WTC11 (cell line): ENCODE results near the gene PIANP. TPM values are rescaled to one million over a fixed set of nuclear protein-coding genes. Genes with fewer than 3 reads are reported as not detected.
A peak's percentile ranks its signal among the peaks of the same experiment; 100 is the strongest.

Source experiments
- ATAC-seq: fragments of 200-7000 bp; cut with Tn5 transposase; 2 replicates; pipeline ENCODE4 v1.10.0; 2021; ENCODE audit warnings: mild to moderate bottlenecking, moderate library complexity
- CTCF ChIA-PET: fragments of 300-600 bp; sonication (Branson Sonifier 250); formaldehyde crosslinking; loops from one replicate; lab custom pipeline; 2021; ENCODE audit warnings: antibody characterized with exemption; lab: Charles Lee
- POLR2A ChIA-PET: fragments of 350-600 bp; sonication (Branson Sonifier 250); formaldehyde crosslinking; loops from one replicate; lab custom pipeline; 2021; ENCODE audit warnings: antibody characterized with exemption; lab: Charles Lee
- DNase-seq: peaks from one replicate; pipeline ENCODE4 v3.0.0; 2021; ENCODE audit warnings: low spot score
- H3K27ac Mint-ChIP-seq: 2 replicates; pipeline ENCODE4 v1.8.0; 2021; ENCODE audit warnings: mixed read lengths
- H3K27me3 Mint-ChIP-seq: 2 replicates; pipeline ENCODE4 v1.8.0; 2021; ENCODE audit warnings: low read depth, mild to moderate bottlenecking, moderate library complexity, mixed read lengths
- H3K36me3 Mint-ChIP-seq: 2 replicates; pipeline ENCODE4 v1.8.0; 2021; ENCODE audit warnings: mixed read lengths
- H3K4me1 Mint-ChIP-seq: 2 replicates; pipeline ENCODE4 v1.8.0; 2022; ENCODE audit warnings: mixed read lengths
- H3K4me3 Mint-ChIP-seq: 2 replicates; pipeline ENCODE4 v1.8.0; 2021; ENCODE audit warnings: mild to moderate bottlenecking, moderate library complexity, mixed read lengths
- H3K9me3 Mint-ChIP-seq: 2 replicates; pipeline ENCODE4 v1.8.0; 2021; ENCODE audit warnings: mixed read lengths
- ESRRA ChIP-seq: sonication (generic); formaldehyde crosslinking; IDR thresholded peaks from 2 replicates; pipeline ENCODE4 v1.8.1; 2022; ENCODE audit warnings: mild to moderate bottlenecking, missing genetic modification reagents, borderline replicate concordance
- FOXJ3 ChIP-seq: sonication (generic); formaldehyde crosslinking; IDR thresholded peaks from 2 replicates; pipeline ENCODE4 v1.9.0; 2021; ENCODE audit warnings: missing genetic modification reagents, mild to moderate bottlenecking, borderline replicate concordance
- GTF2I ChIP-seq: fragments of 250-450 bp; sonication (Bioruptor Pico); conservative IDR thresholded peaks from 2 replicates; pipeline ENCODE4 v1.4.0; 2021; ENCODE audit warnings: mild to moderate bottlenecking
- IRF2 ChIP-seq: sonication (generic); formaldehyde crosslinking; IDR thresholded peaks from 2 replicates; pipeline ENCODE4 v1.8.0; 2022; ENCODE audit warnings: low read depth, missing genetic modification reagents, borderline replicate concordance
- MXD4 ChIP-seq: fragments of 250-450 bp; sonication (Bioruptor Pico); IDR thresholded peaks from 2 replicates; pipeline ENCODE4 v1.8.0; 2021; ENCODE audit warnings: mild to moderate bottlenecking, moderate library complexity, borderline replicate concordance
- MYBL2 ChIP-seq: sonication (generic); formaldehyde crosslinking; IDR thresholded peaks from 2 replicates; pipeline ENCODE4 v1.8.1; 2023; ENCODE audit warnings: mild to moderate bottlenecking, moderate library complexity, missing genetic modification reagents
- NR3C1 ChIP-seq: sonication (generic); formaldehyde crosslinking; conservative IDR thresholded peaks from 2 replicates; pipeline ENCODE4 v1.8.1; 2023; ENCODE audit warnings: low read depth, mild to moderate bottlenecking, missing genetic modification reagents
- RELA ChIP-seq: sonication (generic); formaldehyde crosslinking; IDR thresholded peaks from 2 replicates; pipeline ENCODE4 v1.8.1; 2022; ENCODE audit warnings: missing genetic modification reagents, mild to moderate bottlenecking, borderline replicate concordance
- SOX15 ChIP-seq: fragments of 250-450 bp; sonication (Bioruptor Pico); IDR thresholded peaks from 2 replicates; pipeline ENCODE4 v1.9.0; 2021; ENCODE audit warnings: mild to moderate bottlenecking
- TEAD1 ChIP-seq: sonication (generic); formaldehyde crosslinking; IDR thresholded peaks from 2 replicates; pipeline ENCODE4 v1.8.0; 2022; ENCODE audit warnings: mild to moderate bottlenecking, missing genetic modification reagents
- TEAD4 ChIP-seq: sonication (generic); formaldehyde crosslinking; IDR thresholded peaks from 2 replicates; pipeline ENCODE4 v1.8.0; 2022; ENCODE audit warnings: mild to moderate bottlenecking, missing genetic modification reagents
- ZMAT4 ChIP-seq: fragments of 250-450 bp; sonication (Bioruptor Pico); IDR thresholded peaks from 2 replicates; pipeline ENCODE4 v1.9.0; 2021; ENCODE audit warnings: mild to moderate bottlenecking
- ZNF232 ChIP-seq: sonication (generic); formaldehyde crosslinking; IDR thresholded peaks from 2 replicates; pipeline ENCODE4 v1.8.0; 2022; ENCODE audit warnings: mild to moderate bottlenecking, missing genetic modification reagents
- ZNF512 ChIP-seq: sonication (generic); formaldehyde crosslinking; IDR thresholded peaks from 2 replicates; pipeline ENCODE4 v1.8.1; 2022; ENCODE audit warnings: missing genetic modification reagents, borderline replicate concordance
- ZNF671 ChIP-seq: fragments of 250-450 bp; sonication (Bioruptor Pico); IDR thresholded peaks from 2 replicates; pipeline ENCODE4 v1.8.0; 2021; ENCODE audit warnings: mild to moderate bottlenecking
- total RNA-seq: library from RNA; stranded (reverse); gene quantifications from 3 replicates; pipeline ENCODE4 v1.2.3, GENCODE V29; 2021
- TF ChIP-seq, protein P1 (sequence below): fragments of 250-450 bp; sonication (Bioruptor Pico); IDR thresholded peaks from 2 replicates; pipeline ENCODE4 v1.8.0; 2021; ENCODE audit warnings: mild to moderate bottlenecking
- TF ChIP-seq, protein P2 (sequence below): sonication (generic); formaldehyde crosslinking; IDR thresholded peaks from 2 replicates; pipeline ENCODE4 v1.8.1; 2023; ENCODE audit warnings: mild to moderate bottlenecking, missing genetic modification reagents
- TF ChIP-seq, protein P3 (sequence below): fragments of 250-450 bp; sonication (Bioruptor Pico); IDR thresholded peaks from 2 replicates; pipeline ENCODE4 v1.9.0; 2021; ENCODE audit warnings: moderate library complexity, mild to moderate bottlenecking, inconsistent platforms, borderline replicate concordance
- TF ChIP-seq, protein P4 (sequence below): sonication (generic); formaldehyde crosslinking; conservative IDR thresholded peaks from 2 replicates; pipeline ENCODE4 v1.8.1; 2023; ENCODE audit warnings: mild to moderate bottlenecking, low read depth, missing genetic modification reagents, moderate library complexity

The PIANP gene
- total RNA-seq, 1 experiment from 2014 or later = 7.7 TPM

DNA sequence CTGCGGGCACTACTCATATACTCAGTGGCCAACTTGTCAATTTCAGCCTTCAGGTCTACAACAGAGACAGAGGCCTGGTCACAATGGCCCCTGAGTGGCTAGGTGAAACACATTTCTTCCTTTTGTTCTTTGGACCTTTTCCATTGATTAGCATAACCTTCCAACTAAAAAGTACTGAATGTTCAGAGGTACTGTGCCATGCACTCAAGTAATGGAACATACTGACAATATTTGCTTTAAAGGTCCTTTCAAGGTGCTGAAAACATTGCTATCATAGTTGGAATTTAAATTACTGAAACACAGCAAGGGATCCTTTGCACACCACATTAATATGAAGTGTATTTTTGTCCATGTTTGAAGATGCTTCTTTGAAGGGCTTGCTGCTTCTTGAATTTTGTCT is 47.3 kb downstream of the PIANP start:
- no peak for DNase-seq
- H3K4me3 Mint-ChIP-seq = no peak overlapping the region
- ChIA-PET POLR2A (no interaction called here), CTCF (interaction anchor here (0.9 to 1.2 kb wide), 3 partner anchors 13 to 33 kb away, joined by 3 to 4 read pairs (median 3); no protein-coding TSS in a partner anchor)
- no peak overlapping the region for H3K27ac Mint-ChIP-seq
- H3K36me3 Mint-ChIP-seq = peaks cover 37% of the 10 kb centered on the region
- no peaks in the 10 kb centered on the region for H3K27me3 Mint-ChIP-seq
- no peaks in the 10 kb centered on the region for H3K4me1 Mint-ChIP-seq
- TF ChIP-seq ZNF512 (CRISPR knock-in tag) = no peak
- no peak for TF ChIP-seq MYBL2 (CRISPR knock-in tag)
- TF ChIP-seq NR3C1 (CRISPR knock-in tag) = no peak
- ATAC-seq = no peak
- H3K9me3 Mint-ChIP-seq = no peaks in the 10 kb centered on the region

- Mint-ChIP-seq H3K27ac (no peak overlapping the region), H3K27me3 (no peaks in the 10 kb centered on the region), H3K4me1 (no peaks in the 10 kb centered on the region), H3K4me3 (no peak overlapping the region), H3K36me3 (peaks cover 35% of the 10 kb centered on the region), H3K9me3 (no peaks in the 10 kb centered on the region)
- DNase-seq (no peak), ATAC-seq (no peak)
- TF ChIP-seq MXD4 (CRISPR knock-in tag) (no peak), TEAD1 (no peak), GTF2I (CRISPR knock-in tag) (no peak), ZNF671 (CRISPR knock-in tag) (no peak), ESRRA (CRISPR knock-in tag) (no peak), TEAD4 (CRISPR knock-in tag) (no peak), FOXJ3 (CRISPR knock-in tag) (no peak)
- TF ChIP-seq, protein P1, sequence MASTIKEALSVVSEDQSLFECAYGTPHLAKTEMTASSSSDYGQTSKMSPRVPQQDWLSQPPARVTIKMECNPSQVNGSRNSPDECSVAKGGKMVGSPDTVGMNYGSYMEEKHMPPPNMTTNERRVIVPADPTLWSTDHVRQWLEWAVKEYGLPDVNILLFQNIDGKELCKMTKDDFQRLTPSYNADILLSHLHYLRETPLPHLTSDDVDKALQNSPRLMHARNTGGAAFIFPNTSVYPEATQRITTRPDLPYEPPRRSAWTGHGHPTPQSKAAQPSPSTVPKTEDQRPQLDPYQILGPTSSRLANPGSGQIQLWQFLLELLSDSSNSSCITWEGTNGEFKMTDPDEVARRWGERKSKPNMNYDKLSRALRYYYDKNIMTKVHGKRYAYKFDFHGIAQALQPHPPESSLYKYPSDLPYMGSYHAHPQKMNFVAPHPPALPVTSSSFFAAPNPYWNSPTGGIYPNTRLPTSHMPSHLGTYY (CRISPR knock-in tag) = no peak
- TF ChIP-seq, protein P2, sequence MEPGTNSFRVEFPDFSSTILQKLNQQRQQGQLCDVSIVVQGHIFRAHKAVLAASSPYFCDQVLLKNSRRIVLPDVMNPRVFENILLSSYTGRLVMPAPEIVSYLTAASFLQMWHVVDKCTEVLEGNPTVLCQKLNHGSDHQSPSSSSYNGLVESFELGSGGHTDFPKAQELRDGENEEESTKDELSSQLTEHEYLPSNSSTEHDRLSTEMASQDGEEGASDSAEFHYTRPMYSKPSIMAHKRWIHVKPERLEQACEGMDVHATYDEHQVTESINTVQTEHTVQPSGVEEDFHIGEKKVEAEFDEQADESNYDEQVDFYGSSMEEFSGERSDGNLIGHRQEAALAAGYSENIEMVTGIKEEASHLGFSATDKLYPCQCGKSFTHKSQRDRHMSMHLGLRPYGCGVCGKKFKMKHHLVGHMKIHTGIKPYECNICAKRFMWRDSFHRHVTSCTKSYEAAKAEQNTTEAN (CRISPR knock-in tag) = no peak
- CTCF ChIA-PET = interaction anchor here (0.6 to 1.0 kb wide), 5 partner anchors 12 to 195 kb away, joined by 3 to 4 read pairs (median 3); partner anchors contain the start of gene COPS7A
- POLR2A ChIA-PET = no interaction called here
Observed at GRCh38 chr12:6652391-6652790, 48.2 kb downstream of the PIANP start.

DNA sequence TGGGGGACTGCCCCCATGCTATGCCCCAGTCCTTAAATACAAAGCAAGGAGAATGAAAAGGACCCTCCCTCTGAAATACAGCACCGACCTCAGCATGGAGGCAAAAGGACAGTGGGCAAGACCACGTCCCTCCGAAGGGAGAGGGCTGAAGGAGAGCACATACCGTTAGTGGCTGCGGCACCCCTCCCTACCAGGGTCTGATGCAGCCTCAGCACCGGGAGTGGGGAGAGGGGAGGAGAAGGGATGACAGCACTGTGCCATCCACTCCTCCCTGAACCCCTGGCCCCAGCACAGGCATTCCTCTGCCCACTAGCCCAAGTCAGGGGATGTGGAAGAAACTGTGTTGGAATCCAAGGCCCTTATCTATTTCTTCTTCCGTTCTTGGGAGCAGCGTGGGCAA is 49.8 kb downstream of the PIANP start:
- ATAC-seq (no peak), DNase-seq (no peak)
- Mint-ChIP-seq H3K9me3 (no peaks in the 10 kb centered on the region), H3K4me1 (no peaks in the 10 kb centered on the region)
- TF ChIP-seq ZMAT4 (CRISPR knock-in tag) (no peak), ZNF232 (CRISPR knock-in tag) (no peak)
- TF ChIP-seq, all 79 proteins: peak for 0
- ChIA-PET CTCF (no interaction called here), POLR2A (no interaction called here)
- peaks cover 26% of the 10 kb centered on the region for H3K36me3 Mint-ChIP-seq
- peaks cover 12% of the 10 kb centered on the region for H3K27me3 Mint-ChIP-seq
- H3K27ac Mint-ChIP-seq = peak overlapping the region; percentile 70; the same call in 1 of the 2 replicates
- H3K4me3 Mint-ChIP-seq = no peak overlapping the region

DNA sequence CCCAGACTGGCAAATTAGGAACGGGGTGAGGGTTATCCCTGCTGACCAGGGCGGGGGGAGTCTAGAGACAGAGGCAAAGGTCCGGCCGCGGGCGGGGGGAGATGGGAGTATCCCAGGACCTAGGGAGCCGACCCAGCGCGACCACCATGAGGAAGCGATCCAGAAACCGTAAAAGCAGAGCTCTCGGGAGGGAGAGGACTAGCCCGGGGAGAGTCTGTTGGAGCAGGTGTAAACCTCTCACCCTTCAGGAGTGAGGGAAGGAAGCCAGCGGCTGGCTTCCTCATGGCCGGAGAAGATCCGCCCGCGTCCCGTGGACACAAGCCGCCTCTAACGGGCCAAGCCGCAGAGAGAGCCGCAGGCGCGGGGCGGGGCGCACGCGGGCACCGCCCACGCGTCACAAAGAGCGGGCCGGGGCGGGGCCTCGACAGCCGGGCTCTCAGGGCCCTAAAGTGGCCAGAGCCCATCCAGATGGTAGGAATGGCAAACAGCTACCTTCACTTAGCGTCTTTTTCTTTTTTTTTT is 53.5 kb downstream of the PIANP start, which contains the start of gene ACRBP:
Gene ACRBP, minus strand, starts transcription at position 350 of the 522 bp plus-strand sequence. Its CDS starts 66 bp downstream, at position 284.
- DNase-seq (peak; percentile 76), ATAC-seq (peak; percentile 92)
- no peaks in the 10 kb centered on the region for H3K9me3 Mint-ChIP-seq
- H3K4me1 Mint-ChIP-seq = peaks cover 11% of the 10 kb centered on the region
- POLR2A ChIA-PET = interaction anchor here (1.0 kb wide), 2 partner anchors 10 to 27 kb away, joined by 3 read pairs; no protein-coding TSS in a partner anchor
- CTCF ChIA-PET = interaction anchor here (0.7 to 6.2 kb wide), 8 partner anchors 12 to 178 kb away, joined by 4 to 111 read pairs (median 4); partner anchors contain the start of genes LPAR5 and ZNF384
- peak within 1 kb of the TSS; percentile 87 for H3K4me3 Mint-ChIP-seq
- peak within 1 kb of the TSS; percentile 25 for H3K27ac Mint-ChIP-seq
- H3K36me3 Mint-ChIP-seq = peaks cover 16% of the 10 kb centered on the region
- peaks cover 29% of the 10 kb centered on the region for H3K27me3 Mint-ChIP-seq
- TF ChIP-seq RELA (CRISPR knock-in tag) = no peak
- TF ChIP-seq, protein P3, sequence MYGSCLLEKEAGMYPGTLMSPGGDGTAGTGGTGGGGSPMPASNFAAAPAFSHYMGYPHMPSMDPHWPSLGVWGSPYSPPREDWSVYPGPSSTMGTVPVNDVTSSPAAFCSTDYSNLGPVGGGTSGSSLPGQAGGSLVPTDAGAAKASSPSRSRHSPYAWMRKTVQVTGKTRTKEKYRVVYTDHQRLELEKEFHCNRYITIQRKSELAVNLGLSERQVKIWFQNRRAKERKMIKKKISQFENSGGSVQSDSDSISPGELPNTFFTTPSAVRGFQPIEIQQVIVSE (CRISPR knock-in tag) = no peak
- TF ChIP-seq SOX15 = no peak
- no peak for TF ChIP-seq NR3C1 (CRISPR knock-in tag)
- no peak for TF ChIP-seq IRF2 (CRISPR knock-in tag)
- TF ChIP-seq, protein P4, sequence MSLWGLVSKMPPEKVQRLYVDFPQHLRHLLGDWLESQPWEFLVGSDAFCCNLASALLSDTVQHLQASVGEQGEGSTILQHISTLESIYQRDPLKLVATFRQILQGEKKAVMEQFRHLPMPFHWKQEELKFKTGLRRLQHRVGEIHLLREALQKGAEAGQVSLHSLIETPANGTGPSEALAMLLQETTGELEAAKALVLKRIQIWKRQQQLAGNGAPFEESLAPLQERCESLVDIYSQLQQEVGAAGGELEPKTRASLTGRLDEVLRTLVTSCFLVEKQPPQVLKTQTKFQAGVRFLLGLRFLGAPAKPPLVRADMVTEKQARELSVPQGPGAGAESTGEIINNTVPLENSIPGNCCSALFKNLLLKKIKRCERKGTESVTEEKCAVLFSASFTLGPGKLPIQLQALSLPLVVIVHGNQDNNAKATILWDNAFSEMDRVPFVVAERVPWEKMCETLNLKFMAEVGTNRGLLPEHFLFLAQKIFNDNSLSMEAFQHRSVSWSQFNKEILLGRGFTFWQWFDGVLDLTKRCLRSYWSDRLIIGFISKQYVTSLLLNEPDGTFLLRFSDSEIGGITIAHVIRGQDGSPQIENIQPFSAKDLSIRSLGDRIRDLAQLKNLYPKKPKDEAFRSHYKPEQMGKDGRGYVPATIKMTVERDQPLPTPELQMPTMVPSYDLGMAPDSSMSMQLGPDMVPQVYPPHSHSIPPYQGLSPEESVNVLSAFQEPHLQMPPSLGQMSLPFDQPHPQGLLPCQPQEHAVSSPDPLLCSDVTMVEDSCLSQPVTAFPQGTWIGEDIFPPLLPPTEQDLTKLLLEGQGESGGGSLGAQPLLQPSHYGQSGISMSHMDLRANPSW (CRISPR knock-in tag) = no peak
